ENCODE data around the gene SLC1A4.
"Not testable (repeated sequence)": the region's sequence is repeated elsewhere in the genome, so short reads cannot be mapped to it uniquely, and the experiment has no call there.

The SLC1A4 gene

DNA sequence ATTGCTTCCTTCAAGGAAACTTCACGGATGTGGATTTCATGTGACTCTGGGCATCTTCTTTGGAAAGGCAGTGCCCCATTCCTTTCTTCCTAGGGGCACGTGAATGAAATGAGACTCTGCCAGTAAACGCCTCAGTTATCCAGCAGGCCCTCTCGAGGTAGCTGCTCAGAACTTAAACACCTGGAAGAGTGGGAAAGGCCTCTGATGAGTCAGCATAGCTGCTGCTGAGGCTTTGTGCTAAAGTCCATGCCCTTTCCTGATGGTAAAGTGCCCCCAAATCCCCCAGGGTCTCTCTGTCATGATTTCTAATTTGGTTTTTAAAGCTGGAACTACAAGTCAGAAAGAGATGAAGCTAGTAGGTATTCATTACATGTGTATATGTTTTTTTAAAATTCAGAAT lies 3.8 kb downstream of the SLC1A4 start:
- no peak for DNase-seq (ENCODE audit: low read depth)

- DNase-seq (ENCODE audit: low read depth): no peak
Measured at GRCh38 chr2:64995041-64995440, 5.8 kb downstream of the SLC1A4 start.

GRCh38 chr2:64996871-64997307 lies 7.7 kb downstream of the SLC1A4 start:
- no peak for DNase-seq (ENCODE audit: low read depth)

DNA sequence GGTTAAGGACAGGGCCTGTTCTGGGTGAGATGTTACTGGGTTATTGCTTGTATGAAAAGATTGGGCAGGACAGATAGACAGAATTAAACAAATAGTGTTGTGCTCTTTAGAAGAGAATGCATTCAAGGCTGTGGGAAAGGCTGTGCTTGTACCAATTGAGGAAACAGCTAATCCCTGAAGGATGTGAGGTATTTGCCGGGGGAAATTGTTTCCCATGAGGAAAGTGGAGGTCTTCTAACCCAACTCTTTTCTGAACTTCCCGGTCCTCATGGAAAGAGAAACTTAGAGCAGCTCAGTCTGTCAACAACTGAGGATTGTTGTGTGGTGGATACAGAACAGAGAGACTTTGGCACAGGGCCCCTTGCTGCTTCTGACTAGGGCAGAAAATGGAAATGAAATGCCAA lies 9.5 kb downstream of the SLC1A4 start:
- no peak for DNase-seq (ENCODE audit: low read depth)

- no peak for DNase-seq (ENCODE audit: low read depth)
Measured at GRCh38 chr2:64999754-65000153, 10.6 kb downstream of the SLC1A4 start.

DNA sequence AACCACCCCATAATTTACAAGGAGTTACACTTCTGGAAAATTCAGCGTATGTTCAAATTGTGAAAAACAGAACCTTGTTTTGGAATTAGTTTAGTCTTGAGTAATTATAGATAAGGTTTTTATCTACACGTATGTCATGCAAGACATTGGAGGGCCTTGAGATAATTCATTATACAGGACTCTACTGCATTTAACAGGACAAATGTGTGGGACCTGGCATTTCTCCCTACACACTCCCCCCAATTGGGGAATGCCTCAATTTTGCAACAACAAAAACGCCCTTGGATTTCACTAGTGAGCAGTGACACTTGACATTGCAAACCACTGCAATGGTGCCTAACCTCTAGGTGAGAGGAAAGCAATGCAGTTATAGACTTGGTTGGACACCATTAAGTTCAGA lies 11.4 kb downstream of the SLC1A4 start:
- no peak for DNase-seq (ENCODE audit: low read depth)

GRCh38 chr2:65003037-65003436 lies 13.8 kb downstream of the SLC1A4 start:
- DNase-seq (ENCODE audit: low read depth): no peak

DNA sequence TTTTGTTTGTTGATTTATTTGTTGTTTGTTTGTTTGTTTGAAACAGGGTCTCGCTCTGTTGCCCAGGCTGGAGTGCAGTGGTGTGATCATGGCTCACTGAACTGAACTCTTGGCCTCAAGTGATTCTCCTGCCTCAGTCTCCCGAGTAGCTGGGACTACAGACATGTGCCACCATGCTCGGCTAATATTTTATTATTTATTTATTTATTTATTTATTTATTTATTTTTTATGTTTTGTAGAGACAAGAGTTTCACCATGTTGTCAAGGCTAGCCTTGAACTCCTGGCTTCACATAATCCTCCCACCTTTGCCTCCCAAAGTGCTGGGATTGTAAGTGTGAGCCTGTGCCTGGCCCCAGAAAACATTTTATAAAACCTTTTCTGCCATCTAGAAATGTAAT lies 15.0 kb downstream of the SLC1A4 start:
- DNase-seq (ENCODE audit: low read depth): not testable (repeated sequence)

DNA sequence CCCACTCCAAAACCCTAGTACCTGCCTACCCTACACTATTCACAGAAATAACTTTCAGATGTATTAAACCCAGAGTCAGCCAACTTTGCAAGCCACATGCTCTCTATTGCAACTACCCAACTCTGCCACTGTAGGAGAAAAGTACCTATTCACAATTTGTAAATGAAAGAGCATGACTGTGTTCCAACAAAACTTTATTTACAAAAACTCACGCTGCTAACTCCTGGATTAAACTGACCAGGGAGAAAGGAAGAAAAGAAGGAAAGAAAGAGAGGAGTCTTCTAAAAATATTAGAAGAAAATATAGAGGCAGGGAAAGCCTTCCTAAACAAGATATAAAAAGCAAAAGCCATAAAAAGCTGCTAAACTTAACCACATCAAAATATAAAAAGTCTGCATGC lies 24.6 kb downstream of the SLC1A4 start:
- no peak for DNase-seq (ENCODE audit: low read depth)

DNA sequence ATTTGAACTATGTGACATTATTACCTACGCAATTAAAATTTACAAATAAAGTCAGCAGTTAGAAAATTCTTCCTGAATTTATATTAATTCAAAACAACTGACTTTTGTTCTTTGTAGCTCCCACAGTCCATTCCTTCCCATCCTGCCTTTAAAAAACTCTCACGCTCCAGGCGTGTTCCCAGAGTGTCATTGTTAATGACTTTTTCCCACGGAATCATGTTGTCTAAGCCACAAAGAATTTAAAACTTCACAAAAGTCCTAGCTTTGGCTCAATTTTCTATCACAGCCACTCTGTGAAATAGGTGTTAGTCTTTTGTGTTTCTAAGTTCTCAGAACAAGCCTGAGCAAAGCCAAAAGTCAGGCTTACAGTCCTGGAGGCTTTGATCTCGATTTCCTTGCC lies 26.5 kb downstream of the SLC1A4 start:
- no peak for DNase-seq (ENCODE audit: low read depth)

GRCh38 chr2:65016789-65017188 lies 27.6 kb downstream of the SLC1A4 start:
- no peak for DNase-seq (ENCODE audit: low read depth)

GRCh38 chr2:65017335-65017734 lies 28.1 kb downstream of the SLC1A4 start:
- no peak for DNase-seq (ENCODE audit: low read depth)

DNA sequence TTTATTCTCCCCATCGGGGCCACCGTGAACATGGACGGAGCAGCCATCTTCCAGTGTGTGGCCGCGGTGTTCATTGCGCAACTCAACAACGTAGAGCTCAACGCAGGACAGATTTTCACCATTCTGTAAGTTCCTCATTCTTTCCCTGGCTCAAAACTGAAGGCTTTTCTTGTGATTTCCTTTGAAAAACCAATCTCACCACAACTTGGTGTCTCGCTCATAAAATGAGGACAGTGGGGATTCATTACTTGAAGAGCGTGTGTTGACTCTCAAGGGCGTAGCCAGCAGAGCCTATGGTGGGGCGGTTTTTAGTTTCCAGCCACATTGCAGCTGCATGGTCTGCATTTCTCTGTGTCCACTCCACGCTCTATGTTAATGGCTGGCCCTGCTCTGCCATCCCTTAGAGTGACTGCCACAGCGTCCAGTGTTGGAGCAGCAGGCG lies 29.0 kb downstream of the SLC1A4 start:
- no peak for DNase-seq (ENCODE audit: low read depth)

DNA sequence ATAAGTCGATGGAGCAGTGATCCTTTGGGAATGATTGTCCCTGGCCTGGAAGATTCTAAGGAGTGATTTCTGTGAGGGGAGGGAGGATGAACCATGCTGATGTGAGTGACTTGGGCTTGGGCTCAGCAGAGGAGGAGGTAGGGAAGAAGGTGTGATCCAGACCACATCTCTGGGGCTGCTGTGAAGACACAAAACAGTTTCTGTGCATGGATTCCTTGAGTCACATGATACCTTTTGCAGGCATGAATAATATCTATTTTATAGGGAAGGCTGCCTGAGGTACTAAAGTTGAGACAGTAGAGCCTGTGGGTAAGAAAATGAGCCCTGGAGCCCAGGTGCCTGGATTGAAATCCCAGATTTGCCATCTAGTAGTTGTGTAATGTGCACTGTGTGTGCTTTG lies 29.8 kb downstream of the SLC1A4 start:
- no peak for DNase-seq (ENCODE audit: low read depth)

DNA sequence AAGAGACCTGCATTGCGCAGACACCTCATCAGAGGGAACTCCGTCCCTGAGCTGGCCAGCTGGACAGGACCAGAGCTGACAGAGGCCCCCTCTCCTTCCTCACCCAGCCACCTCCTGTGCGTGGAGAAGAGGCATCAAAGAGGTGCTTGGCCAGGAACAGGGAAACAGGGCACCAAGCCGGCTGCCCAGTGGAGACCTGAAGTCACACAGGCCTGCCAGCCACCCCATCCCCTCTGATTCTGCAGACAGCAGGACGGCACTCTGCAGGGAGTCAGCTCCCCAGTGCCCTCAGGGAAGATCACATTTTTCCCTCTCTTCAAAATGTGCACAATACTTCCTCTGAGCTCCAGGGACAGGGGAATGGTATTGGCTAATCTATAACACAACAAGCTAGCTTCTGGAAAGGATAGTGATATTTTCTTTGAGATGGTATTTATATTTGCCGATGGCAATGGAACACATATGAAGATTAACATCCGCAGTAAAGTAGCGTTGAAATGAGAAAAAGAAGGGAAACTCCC lies 30.5 kb downstream of the SLC1A4 start:
- DNase-seq (ENCODE audit: low read depth): no peak

- not testable (repeated sequence) for DNase-seq (ENCODE audit: low read depth)
Measured at GRCh38 chr2:65020251-65020650, 31.1 kb downstream of the SLC1A4 start.

DNA sequence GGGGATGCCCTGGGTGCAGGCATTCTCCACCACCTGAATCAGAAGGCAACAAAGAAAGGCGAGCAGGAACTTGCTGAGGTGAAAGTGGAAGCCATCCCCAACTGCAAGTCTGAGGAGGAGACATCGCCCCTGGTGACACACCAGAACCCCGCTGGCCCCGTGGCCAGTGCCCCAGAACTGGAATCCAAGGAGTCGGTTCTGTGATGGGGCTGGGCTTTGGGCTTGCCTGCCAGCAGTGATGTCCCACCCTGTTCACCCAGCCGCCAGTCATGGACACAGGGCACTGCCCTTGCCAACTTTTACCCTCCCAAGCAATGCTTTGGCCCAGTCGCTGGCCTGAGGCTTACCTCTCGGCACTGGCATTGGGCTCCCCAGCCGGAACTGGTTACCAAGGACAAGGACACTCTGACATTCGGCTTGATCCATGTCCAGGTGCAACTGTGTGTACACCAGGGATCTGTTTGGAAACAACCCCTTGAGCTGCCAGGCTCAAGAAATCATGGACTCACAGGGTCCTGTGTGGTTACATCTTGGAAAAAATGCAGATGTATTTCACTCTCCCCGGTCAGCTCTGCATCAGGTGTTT lies 31.8 kb downstream of the SLC1A4 start:
- no peak for DNase-seq (ENCODE audit: low read depth)

GRCh38 chr2:65021709-65022108 lies 32.5 kb downstream of the SLC1A4 start:
- no peak for DNase-seq (ENCODE audit: low read depth)

DNA sequence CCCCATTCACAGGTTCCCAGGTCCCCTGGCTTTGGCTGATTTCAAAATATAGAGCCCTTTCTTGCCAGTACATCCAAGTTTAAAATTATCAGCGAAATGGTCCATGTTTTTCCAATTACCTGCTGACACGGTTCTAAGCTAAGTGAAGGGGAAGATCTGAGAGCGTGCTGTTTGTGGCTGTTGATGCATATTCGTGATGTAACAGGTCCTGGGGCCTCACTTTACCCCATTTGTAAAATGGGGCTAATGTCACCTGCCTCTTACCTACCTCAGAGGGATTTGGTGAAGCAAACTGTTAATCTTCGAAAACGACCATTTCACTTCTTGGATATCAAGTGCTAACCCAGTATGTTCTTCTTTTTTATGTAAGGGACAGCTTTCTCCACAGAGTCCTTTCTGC lies 33.0 kb downstream of the SLC1A4 start:
- no peak for DNase-seq (ENCODE audit: low read depth)

GRCh38 chr2:65023742-65024141 lies 34.5 kb downstream of the SLC1A4 start:
- no peak for DNase-seq (ENCODE audit: low read depth)

DNA sequence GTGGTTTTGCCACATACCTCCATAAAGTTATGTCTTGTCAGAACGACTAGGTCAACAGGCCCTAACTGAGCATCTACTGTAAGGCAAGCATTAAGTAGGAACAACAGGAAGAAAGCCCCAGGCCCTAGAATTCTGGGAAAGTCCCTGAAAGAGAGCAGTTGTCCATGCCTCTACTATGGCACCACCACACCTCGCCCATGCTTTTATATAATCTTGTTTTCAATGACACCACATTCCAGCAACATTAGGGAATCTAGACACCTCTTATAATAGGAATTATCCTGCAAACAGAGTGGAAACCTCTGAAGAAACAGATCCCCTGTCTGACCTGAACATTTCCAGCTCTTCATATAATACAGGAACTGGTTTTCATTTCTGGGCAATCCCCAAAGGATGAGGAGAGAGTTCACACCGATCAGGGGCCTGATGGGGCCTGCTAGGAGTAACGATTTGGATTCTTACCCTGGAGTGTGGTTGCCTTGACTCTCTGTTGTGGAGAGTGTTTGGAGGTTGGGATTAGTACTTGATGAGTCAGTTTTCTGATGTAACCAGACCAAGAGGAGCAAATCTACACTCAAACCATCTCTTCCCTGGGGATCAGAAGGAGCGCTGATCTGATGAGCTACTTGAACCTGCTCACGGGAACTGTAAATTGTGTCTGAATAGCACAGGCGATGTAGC lies 35.1 kb downstream of the SLC1A4 start:
- DNase-seq (ENCODE audit: low read depth): no peak

DNA sequence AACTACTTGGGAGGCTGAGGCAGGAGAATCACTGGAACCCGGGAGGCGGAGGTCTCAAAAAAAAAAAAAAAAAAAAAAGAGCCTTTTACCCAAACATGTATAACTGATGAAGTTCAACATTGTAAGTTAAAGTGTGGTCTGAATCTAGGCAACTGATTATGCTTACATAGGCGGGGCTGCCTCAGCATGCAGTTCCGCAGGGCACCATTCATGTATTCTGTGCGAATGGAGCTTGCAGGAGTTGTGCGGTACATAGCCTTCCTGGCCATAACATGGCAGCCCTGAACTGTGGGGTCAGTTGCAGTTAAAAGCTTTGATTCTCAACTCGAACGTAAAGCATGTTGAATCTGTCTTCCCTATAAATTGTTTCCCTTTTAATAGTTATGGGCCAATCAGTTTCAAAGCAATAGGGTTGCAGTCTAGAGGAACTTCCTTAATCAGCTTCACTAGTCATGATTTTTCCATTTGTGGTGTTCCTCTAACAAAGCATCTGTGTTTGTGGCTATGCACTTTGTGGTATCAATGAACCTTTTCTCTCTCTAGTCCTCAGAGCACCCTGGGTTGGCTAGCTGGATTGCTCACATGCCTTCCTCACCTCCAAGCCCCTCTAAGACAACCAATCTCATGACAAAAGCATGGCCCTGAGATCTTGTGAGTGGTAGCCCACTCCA lies 36.4 kb downstream of the SLC1A4 start:
- DNase-seq (ENCODE audit: low read depth): no peak

- no peak for DNase-seq (ENCODE audit: low read depth)
Measured at GRCh38 chr2:65026154-65026553, 37.0 kb downstream of the SLC1A4 start.

All from activated gamma-delta T cell treated with anti-CD3 and anti-CD28 coated beads, Interleukin-2, amount 50 U/mL, for 16 hours (primary cell).